MM.1S (cell line): ENCODE measurements around the gene ABCC11.

ENCODE experiments used
- DNase-seq: peaks from one replicate; pipeline ENCODE4 v3.0.0-alpha.2; 2015
- H2AFZ ChIP-seq: fragments of 300-600 bp; sonication (generic); 2 replicates; pipeline ENCODE4 v1.6.0; 2016; ENCODE audit warnings: antibody characterized with exemption, low read length
- H3F3A ChIP-seq: fragments of 300-600 bp; sonication (generic); 2 replicates; pipeline ENCODE4 v1.6.1; 2016; ENCODE audit warnings: mild to moderate bottlenecking, antibody characterized with exemption, low read length, moderate library complexity, mixed read lengths; ENCODE audit not compliant: insufficient read depth
- H3K27ac ChIP-seq: fragments of 300-600 bp; sonication (generic); 2 replicates; pipeline ENCODE4 v1.5.1; 2016; ENCODE audit warnings: mild to moderate bottlenecking, low read length
- H3K27me3 ChIP-seq: fragments of 300-600 bp; sonication (generic); replicated peaks from 2 replicates; pipeline ENCODE4 v1.6.0; 2016; ENCODE audit warnings: low read length; ENCODE audit not compliant: insufficient read depth
- H3K36me3 ChIP-seq: fragments of 300-600 bp; sonication (generic); replicated peaks from 2 replicates; pipeline ENCODE4 v1.6.1; 2016; ENCODE audit warnings: mild to moderate bottlenecking, low read length, mixed read lengths; ENCODE audit not compliant: insufficient read depth
- H3K4me1 ChIP-seq: fragments of 300-600 bp; sonication (generic); 2 replicates; pipeline ENCODE4 v1.6.1; 2016; ENCODE audit warnings: low read length, mixed read lengths
- H3K4me2 ChIP-seq: fragments of 300-600 bp; sonication (generic); 2 replicates; pipeline ENCODE4 v1.6.0; 2016; ENCODE audit warnings: low read depth, low read length
- H3K4me3 ChIP-seq: fragments of 300-600 bp; sonication (generic); 2 replicates; pipeline ENCODE4 v1.5.1; 2016; ENCODE audit warnings: low read length, mixed read lengths
- H3K79me2 ChIP-seq: fragments of 300-600 bp; sonication (generic); 2 replicates; pipeline ENCODE4 v1.6.1; 2016; ENCODE audit warnings: mixed run types, low read length, mixed read lengths
- H3K9ac ChIP-seq: fragments of 300-600 bp; sonication (generic); 2 replicates; pipeline ENCODE4 v1.6.1; 2016; ENCODE audit warnings: low read length, mixed read lengths
- H3K9me2 ChIP-seq: fragments of 300-600 bp; sonication (generic); replicated peaks from 2 replicates; pipeline ENCODE4 v1.6.1; 2016; ENCODE audit warnings: mild to moderate bottlenecking, low read length, mixed read lengths; ENCODE audit not compliant: insufficient read depth
- H3K9me3 ChIP-seq: fragments of 300-600 bp; sonication (generic); replicated peaks from 2 replicates; pipeline ENCODE4 v1.6.1; 2016; ENCODE audit warnings: mild to moderate bottlenecking, low read length, mixed read lengths; ENCODE audit not compliant: insufficient read depth
- H4K20me1 ChIP-seq: fragments of 300-600 bp; sonication (generic); 2 replicates; pipeline ENCODE4 v1.6.1; 2016; ENCODE audit warnings: mild to moderate bottlenecking, low read length, moderate library complexity, mixed read lengths; ENCODE audit not compliant: insufficient read depth
- EZH2 ChIP-seq: fragments of 300-600 bp; sonication (generic); optimal IDR thresholded peaks from 2 replicates; pipeline ENCODE3; 2017; ENCODE audit warnings: low read depth, mild to moderate bottlenecking, antibody characterized with exemption, low read length, mixed read lengths
- EZH2phosphoT487 ChIP-seq: fragments of 300-600 bp; sonication (generic); IDR thresholded peaks from 2 replicates; pipeline ENCODE4 v1.6.1; 2018; ENCODE audit warnings: antibody characterized with exemption, low read length
- TF ChIP-seq, protein P1 (sequence below): fragments of 300-600 bp; sonication (generic); IDR thresholded peaks from 2 replicates; pipeline ENCODE4 v1.5.1; 2016; ENCODE audit warnings: antibody characterized with exemption, low read length, mixed read lengths

The ABCC11 gene

DNA sequence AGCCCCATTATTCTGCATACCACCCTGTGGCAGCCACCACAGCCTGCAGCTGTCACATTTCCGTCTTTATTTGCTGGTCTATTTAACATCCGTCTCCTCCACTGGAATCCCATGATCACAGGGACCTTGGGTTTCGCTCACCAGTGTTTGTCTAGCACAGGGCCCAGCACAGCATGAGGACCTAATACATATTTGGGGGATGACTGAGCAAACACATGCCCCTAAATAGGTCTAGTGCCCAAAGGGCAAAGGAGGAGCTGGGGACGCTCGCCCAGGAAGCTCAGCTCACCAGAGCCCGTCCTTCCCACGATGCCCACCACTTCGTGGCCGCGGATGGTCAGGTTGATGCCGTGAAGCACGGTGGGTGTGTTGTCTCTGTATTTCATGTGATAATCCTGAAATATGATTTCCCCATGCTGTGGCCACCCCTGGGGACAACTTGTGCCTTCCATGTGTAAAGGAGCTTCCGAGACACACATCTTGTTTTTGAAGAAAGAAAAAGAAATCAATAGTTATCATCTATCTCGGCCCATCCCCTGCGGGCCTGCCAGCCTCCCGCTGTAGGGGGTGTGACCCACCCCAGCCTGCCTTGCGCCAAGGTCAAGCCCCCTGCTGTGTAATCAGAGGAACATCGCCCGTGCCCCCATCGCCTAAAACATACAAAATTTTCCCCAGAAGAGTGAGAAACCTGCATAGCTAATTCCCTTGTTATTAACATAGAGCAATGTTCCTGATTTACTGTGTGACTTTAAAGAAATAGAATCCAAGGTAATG lies 70.5 kb downstream of the ABCC11 start:
- no peak overlapping the region for H3K27ac ChIP-seq
- H3K36me3 ChIP-seq = no peaks in the 10 kb centered on the region
- TF ChIP-seq EZH2phosphoT487 (no peak), EZH2 (no peak)
- TF ChIP-seq, protein P1, sequence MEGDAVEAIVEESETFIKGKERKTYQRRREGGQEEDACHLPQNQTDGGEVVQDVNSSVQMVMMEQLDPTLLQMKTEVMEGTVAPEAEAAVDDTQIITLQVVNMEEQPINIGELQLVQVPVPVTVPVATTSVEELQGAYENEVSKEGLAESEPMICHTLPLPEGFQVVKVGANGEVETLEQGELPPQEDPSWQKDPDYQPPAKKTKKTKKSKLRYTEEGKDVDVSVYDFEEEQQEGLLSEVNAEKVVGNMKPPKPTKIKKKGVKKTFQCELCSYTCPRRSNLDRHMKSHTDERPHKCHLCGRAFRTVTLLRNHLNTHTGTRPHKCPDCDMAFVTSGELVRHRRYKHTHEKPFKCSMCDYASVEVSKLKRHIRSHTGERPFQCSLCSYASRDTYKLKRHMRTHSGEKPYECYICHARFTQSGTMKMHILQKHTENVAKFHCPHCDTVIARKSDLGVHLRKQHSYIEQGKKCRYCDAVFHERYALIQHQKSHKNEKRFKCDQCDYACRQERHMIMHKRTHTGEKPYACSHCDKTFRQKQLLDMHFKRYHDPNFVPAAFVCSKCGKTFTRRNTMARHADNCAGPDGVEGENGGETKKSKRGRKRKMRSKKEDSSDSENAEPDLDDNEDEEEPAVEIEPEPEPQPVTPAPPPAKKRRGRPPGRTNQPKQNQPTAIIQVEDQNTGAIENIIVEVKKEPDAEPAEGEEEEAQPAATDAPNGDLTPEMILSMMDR = no peak
- H3K4me2 ChIP-seq = no peak overlapping the region
- H3F3A ChIP-seq = no peaks in the 10 kb centered on the region
- DNase-seq = no peak
- H3K79me2 ChIP-seq = no peaks in the 10 kb centered on the region
- no peak overlapping the region for H3K9ac ChIP-seq
- no peak overlapping the region for H2AFZ ChIP-seq
- H4K20me1 ChIP-seq = no peaks in the 10 kb centered on the region
- H3K9me3 ChIP-seq = no peaks in the 10 kb centered on the region
- H3K4me1 ChIP-seq = no peaks in the 10 kb centered on the region
- H3K9me2 ChIP-seq = no peaks in the 10 kb centered on the region
- H3K4me3 ChIP-seq = no peak overlapping the region
- no peaks in the 10 kb centered on the region for H3K27me3 ChIP-seq

DNA sequence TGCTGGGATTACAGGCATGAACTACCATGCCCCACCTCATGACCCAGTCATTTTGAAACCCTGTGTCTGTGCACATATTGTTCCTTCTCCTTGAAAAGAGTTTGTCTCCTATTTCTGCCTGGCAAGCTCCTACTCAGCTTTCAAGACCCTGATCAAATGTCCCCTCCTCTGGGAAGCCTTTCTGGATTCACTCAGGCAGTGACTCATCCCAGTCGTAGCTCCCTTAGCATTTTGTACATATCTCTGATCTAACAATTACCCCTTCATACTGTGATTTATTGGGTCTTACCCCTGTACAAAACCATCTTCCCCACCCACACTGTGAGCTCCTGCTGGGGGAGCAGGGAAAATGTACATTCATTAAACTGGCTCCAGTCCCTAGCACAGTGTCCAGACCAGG lies 73.5 kb downstream of the ABCC11 start:
- no peak overlapping the region for H3K4me2 ChIP-seq
- H3K79me2 ChIP-seq = no peaks in the 10 kb centered on the region
- H3K4me1 ChIP-seq = no peaks in the 10 kb centered on the region
- TF ChIP-seq EZH2phosphoT487 = no peak
- TF ChIP-seq, protein P1 = no peak
- TF ChIP-seq EZH2 = no peak
- no peak overlapping the region for H3K27ac ChIP-seq
- H3K27me3 ChIP-seq = no peaks in the 10 kb centered on the region
- no peak overlapping the region for H3K4me3 ChIP-seq
- H3K9ac ChIP-seq = no peak overlapping the region
- DNase-seq = no peak
- H3K9me2 ChIP-seq = no peaks in the 10 kb centered on the region
- H3K36me3 ChIP-seq = no peaks in the 10 kb centered on the region
- no peaks in the 10 kb centered on the region for H4K20me1 ChIP-seq
- no peaks in the 10 kb centered on the region for H3F3A ChIP-seq
- no peaks in the 10 kb centered on the region for H3K9me3 ChIP-seq
- H2AFZ ChIP-seq = no peak overlapping the region

DNA sequence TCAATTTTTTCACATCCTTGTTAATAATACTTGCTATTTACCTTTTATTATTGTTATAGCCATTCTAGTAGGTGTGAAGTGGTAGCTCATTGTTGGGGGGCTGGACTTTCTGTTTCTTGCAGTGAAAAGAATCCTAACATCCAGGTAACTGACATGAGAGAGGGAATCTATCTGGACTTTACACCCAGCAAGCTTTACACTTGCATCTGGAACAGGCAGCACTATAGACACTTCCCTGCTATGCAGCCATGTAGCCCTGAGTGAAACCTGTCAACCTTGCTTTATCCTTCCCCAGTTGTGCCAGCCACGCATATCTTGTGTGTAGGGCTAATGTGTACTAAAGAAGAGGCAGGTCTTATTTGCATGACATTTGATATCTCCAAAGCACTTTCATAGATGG lies 74.7 kb downstream of the ABCC11 start:
- no peaks in the 10 kb centered on the region for H3K9me3 ChIP-seq
- H3K27ac ChIP-seq = no peak overlapping the region
- H3K9ac ChIP-seq = no peak overlapping the region
- no peak overlapping the region for H2AFZ ChIP-seq
- DNase-seq = no peak
- no peaks in the 10 kb centered on the region for H3K4me1 ChIP-seq
- H3F3A ChIP-seq = no peaks in the 10 kb centered on the region
- no peak overlapping the region for H3K4me3 ChIP-seq
- H3K27me3 ChIP-seq = no peaks in the 10 kb centered on the region
- H3K36me3 ChIP-seq = no peaks in the 10 kb centered on the region
- no peak overlapping the region for H3K4me2 ChIP-seq
- H4K20me1 ChIP-seq = no peaks in the 10 kb centered on the region
- no peaks in the 10 kb centered on the region for H3K79me2 ChIP-seq
- H3K9me2 ChIP-seq = no peaks in the 10 kb centered on the region
- TF ChIP-seq, protein P1 = no peak
- TF ChIP-seq EZH2 (no peak), EZH2phosphoT487 (no peak)
